ENCODE results near the gene PPP3CA.

PPP3CA gene

GRCh38 chr4:101028886-101029285 lies 318.4 kb downstream of the PPP3CA start:
- TF ChIP-seq CTCF (IDR thresholded peaks at IDR 0.05; ENCODE audit: control extremely low read depth, extremely low read depth, low read depth, missing control alignments): no peak
- ChIA-PET POLR2A (no interaction called here), CTCF (interaction anchor here (0.6 to 1.6 kb wide), 3 partner anchors 9 to 22 kb away, joined by 3 to 4 read pairs (median 3); no protein-coding TSS in a partner anchor)

GRCh38 chr4:101027721-101028120 lies 319.6 kb downstream of the PPP3CA start:
- ChIA-PET CTCF (interaction anchor here (1.6 kb wide), 1 partner anchor 23 kb away, joined by 4 read pairs; no protein-coding TSS in a partner anchor), POLR2A (no interaction called here)
- TF ChIP-seq CTCF (IDR thresholded peaks at IDR 0.05; ENCODE audit: control extremely low read depth, extremely low read depth, low read depth, missing control alignments): no peak
- no peak for DNase-seq (ENCODE audit: extremely low spot score)

More at GRCh38 chr4:101028886-101029285, 318.4 kb downstream of the PPP3CA start:
- no peak for DNase-seq (ENCODE audit: extremely low spot score)

- POLR2A ChIA-PET: interaction anchor here (0.7 kb wide), 1 partner anchor 62 kb away, joined by 10 read pairs; no protein-coding TSS in a partner anchor
- no peak for DNase-seq (ENCODE audit: extremely low spot score)
- no peak for TF ChIP-seq CTCF (IDR thresholded peaks at IDR 0.05; ENCODE audit: control extremely low read depth, extremely low read depth, low read depth, missing control alignments)
- CTCF ChIA-PET: interaction anchor here (0.7 to 1.7 kb wide), 3 partner anchors 11 to 69 kb away, joined by 3 read pairs; no protein-coding TSS in a partner anchor
These were observed 321.6 kb downstream of the PPP3CA start for GRCh38 chr4:101025755-101026154.

- no peak for DNase-seq (ENCODE audit: extremely low spot score)
- CTCF ChIA-PET: interaction anchor here (1.1 kb wide), 1 partner anchor 19 kb away, joined by 3 read pairs; no protein-coding TSS in a partner anchor
- POLR2A ChIA-PET: no interaction called here
- no peak for TF ChIP-seq CTCF (IDR thresholded peaks at IDR 0.05; ENCODE audit: control extremely low read depth, extremely low read depth, low read depth, missing control alignments)
These were observed 324.9 kb downstream of the PPP3CA start for GRCh38 chr4:101022151-101023024.

- no peak for DNase-seq (ENCODE audit: extremely low spot score)
- TF ChIP-seq CTCF (IDR thresholded peaks at IDR 0.05; ENCODE audit: control extremely low read depth, extremely low read depth, low read depth, missing control alignments): no peak
- ChIA-PET POLR2A (no interaction called here), CTCF (interaction anchor here (1.3 kb wide), 1 partner anchor 8 kb away, joined by 3 read pairs; no protein-coding TSS in a partner anchor)
These were observed 326.4 kb downstream of the PPP3CA start for GRCh38 chr4:101020956-101021355.

GRCh38 chr4:101019941-101020401 lies 327.4 kb downstream of the PPP3CA start:
- CTCF ChIA-PET: interaction anchor here (1.0 to 1.7 kb wide), 5 partner anchors 8 to 27 kb away, joined by 3 to 4 read pairs (median 4); no protein-coding TSS in a partner anchor
- DNase-seq (ENCODE audit: extremely low spot score): peak; percentile 21
- no peak for TF ChIP-seq CTCF (IDR thresholded peaks at IDR 0.05; ENCODE audit: control extremely low read depth, extremely low read depth, low read depth, missing control alignments)
- POLR2A ChIA-PET: no interaction called here

Measured in GM10248 (cell line).